ENCODE data around the gene EXOSC5.

DNA sequence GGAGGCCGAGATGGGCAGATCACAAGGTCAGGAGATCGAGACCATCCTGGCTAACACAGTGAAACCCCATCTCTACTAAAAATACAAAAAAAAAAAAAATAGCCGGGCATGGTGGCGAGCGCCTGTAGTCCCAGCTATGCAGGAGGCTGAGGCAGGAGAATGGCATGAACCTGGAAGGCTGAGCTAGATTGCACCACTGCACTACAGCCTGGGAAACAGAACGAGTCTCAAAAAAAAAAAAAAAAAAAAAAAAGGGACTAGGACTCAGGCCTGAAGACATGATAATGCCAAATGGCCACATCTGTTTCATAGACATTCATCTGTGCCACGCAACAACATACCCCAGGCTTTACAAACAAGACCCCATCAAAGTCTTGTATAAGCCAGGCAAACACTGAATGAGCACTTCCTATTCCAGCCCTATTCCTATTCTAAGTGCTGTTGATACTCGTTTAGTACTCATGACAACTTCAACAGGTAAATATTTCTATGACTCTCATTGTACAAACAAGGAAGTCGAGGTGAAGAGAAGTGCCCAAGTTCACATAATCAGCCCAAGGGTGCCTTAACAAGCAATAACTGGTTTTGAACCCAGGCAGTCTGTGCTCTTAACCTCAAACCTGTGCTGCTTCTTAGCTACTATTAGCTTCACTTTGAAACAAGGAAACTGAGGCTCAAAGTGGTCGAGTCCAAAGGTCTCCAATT is 34.9 kb downstream of the EXOSC5 start:
- TF ChIP-seq, protein P1, sequence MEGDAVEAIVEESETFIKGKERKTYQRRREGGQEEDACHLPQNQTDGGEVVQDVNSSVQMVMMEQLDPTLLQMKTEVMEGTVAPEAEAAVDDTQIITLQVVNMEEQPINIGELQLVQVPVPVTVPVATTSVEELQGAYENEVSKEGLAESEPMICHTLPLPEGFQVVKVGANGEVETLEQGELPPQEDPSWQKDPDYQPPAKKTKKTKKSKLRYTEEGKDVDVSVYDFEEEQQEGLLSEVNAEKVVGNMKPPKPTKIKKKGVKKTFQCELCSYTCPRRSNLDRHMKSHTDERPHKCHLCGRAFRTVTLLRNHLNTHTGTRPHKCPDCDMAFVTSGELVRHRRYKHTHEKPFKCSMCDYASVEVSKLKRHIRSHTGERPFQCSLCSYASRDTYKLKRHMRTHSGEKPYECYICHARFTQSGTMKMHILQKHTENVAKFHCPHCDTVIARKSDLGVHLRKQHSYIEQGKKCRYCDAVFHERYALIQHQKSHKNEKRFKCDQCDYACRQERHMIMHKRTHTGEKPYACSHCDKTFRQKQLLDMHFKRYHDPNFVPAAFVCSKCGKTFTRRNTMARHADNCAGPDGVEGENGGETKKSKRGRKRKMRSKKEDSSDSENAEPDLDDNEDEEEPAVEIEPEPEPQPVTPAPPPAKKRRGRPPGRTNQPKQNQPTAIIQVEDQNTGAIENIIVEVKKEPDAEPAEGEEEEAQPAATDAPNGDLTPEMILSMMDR (conservative IDR thresholded peaks at IDR 0.05; ENCODE audit: low read depth, low read length): no peak
- TF ChIP-seq MAFK (IDR thresholded peaks at IDR 0.05; ENCODE audit: low read depth, low read length) (no peak), POLR2A (IDR thresholded peaks at IDR 0.05; ENCODE audit: low read depth, low read length) (no peak), NFE2L2 (IDR thresholded peaks at IDR 0.05; ENCODE audit: low read depth, low read length) (no peak), RFX5 (IDR thresholded peaks at IDR 0.05; ENCODE audit: low read depth, low read length) (no peak), RAD21 (IDR thresholded peaks at IDR 0.05; ENCODE audit: low read length) (no peak), CEBPB (IDR thresholded peaks at IDR 0.05; ENCODE audit: low read depth, low read length) (no peak), CHD1 (IDR thresholded peaks at IDR 0.05; ENCODE audit: low read depth, low read length) (no peak), RCOR1 (IDR thresholded peaks at IDR 0.05; ENCODE audit: insufficient replicate concordance, low read length) (no peak)
